ENCODE measurements around the gene TPRN. TPM values are rescaled to one million over a fixed set of nuclear protein-coding genes. Genes with fewer than 3 reads are reported as not detected.

TPRN gene
- total RNA-seq, 1 experiment from 2014 or later: 24.9 TPM

- intact Hi-C loops (cut with micrococcal nuclease): no loop called here
- no peak for ATAC-seq
- BruUV-seq (replicated peaks): no TSS peak
Observed at GRCh38 chr9:137173796-137174664, 26.5 kb downstream of the TPRN start.

DNA sequence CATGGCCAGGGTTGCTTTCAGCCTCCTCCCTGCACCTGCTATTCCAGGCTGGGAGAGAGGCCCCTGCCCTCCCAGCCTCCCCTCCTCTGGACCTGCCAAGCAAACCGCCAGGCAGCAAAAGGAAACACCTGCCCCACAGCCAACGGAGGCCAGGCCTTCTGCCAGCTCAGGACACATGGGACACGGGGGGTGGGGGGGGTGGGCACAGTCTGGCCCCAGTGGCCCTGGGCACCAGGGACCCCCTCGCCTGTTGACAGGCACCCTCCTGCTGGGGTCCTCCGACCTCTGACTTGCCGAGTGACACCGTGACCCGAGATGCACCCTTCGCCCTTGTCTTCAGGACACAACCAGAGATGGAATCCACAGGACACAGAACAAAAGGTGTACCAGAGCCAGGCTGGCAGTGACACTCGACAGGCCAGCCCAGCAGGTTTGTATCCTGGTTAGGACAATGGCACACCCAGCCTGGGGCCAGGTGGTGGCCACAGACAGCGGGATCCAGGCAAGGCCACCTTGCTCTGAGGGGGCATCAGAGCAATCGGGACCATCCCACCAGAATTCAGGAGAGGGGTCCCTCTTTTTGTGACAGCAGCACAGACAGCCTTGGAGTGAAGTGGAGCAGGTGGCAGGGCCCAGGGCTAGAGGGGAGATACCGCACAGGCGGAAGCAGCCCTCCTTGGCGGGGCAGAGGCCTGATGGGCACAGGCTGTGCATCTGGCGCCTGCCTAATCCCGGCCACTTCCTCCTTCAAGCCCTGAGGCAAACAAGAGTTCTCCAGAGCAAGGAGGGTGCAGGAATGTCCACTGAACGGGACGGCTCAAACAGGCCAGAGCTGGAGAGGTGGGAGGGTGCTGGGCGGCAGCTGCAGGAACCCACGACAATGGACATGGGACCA lies 27.4 kb downstream of the TPRN start:
- no peak overlapping the region for H3K4me2 ChIP-seq (ENCODE audit: low read length)
- ChIA-PET RAD21 (ENCODE audit: low non-redundant PET in 1 of 2, low total read pairs in 2 of 2, uncharacterized antibody in 2 of 2, unreplicated experiment in 2 of 2) (no interaction called here), POLR2A (no interaction called here)
- TF ChIP-seq EGR1 (IDR thresholded peaks at IDR 0.05; ENCODE audit: low read depth) (no peak), SIN3A (IDR thresholded peaks at IDR 0.05; ENCODE audit: low read depth) (no peak), SRF (IDR thresholded peaks at IDR 0.05; ENCODE audit: low read depth) (no peak), CTCF (IDR thresholded peaks at IDR 0.05 in 2 of 3, conservative IDR thresholded peaks at IDR 0.05 in 1 of 3; ENCODE audit: borderline replicate concordance in 1 of 3, insufficient read depth in 1 of 3, low read depth in 2 of 3, low read length in 2 of 3) (no peak), ELF1 (IDR thresholded peaks at IDR 0.05; ENCODE audit: borderline replicate concordance, low read depth) (no peak), CBX3 (IDR thresholded peaks at IDR 0.05; ENCODE audit: low read depth) (no peak), YY1 (IDR thresholded peaks at IDR 0.05; ENCODE audit: extremely low read depth, insufficient replicate concordance, low read depth, low read length) (no peak), POLR2A (IDR thresholded peaks at IDR 0.05; ENCODE audit: borderline replicate concordance, extremely low read depth, insufficient read depth, insufficient read length) (no peak), REST (IDR thresholded peaks at IDR 0.05; ENCODE audit: low read depth) (no peak)

More at GRCh38 chr9:137173796-137174664, 26.5 kb downstream of the TPRN start:
- ChIA-PET CTCF (interaction anchor here (0.5 kb wide), 1 partner anchor 23 kb away, joined by 5 read pairs; no protein-coding TSS in a partner anchor), POLR2A (interaction anchor here (1.6 kb wide), 1 partner anchor 11 kb away, joined by 5 read pairs; no protein-coding TSS in a partner anchor), RAD21 (ENCODE audit: low non-redundant PET in 1 of 2, low total read pairs in 2 of 2, uncharacterized antibody in 2 of 2, unreplicated experiment in 2 of 2) (no interaction called here)
- H3K9me3 ChIP-seq (ENCODE audit: control insufficient read depth in 1 of 2, insufficient read depth in 1 of 2, low read depth in 1 of 2, low read length in 2 of 2): no peaks in the 10 kb centered on the region
- H3K9me2 ChIP-seq (ENCODE audit: insufficient read depth): no peaks in the 10 kb centered on the region
- DNase-seq (ENCODE audit: low read depth, low spot score): no peak
- no peaks in the 10 kb centered on the region; a peak in 1 of 4 replicates for H3K36me3 ChIP-seq (ENCODE audit: control insufficient read depth in 1 of 2, insufficient read depth in 2 of 2, low read length in 2 of 2)
- no peak overlapping the region for H3K4me3 ChIP-seq (replicated peaks in 1 of 2; ENCODE audit: low read depth in 1 of 2, low read length in 2 of 2)
- no peak overlapping the region for H3K4me2 ChIP-seq (ENCODE audit: low read length)
- no peak overlapping the region for H3K9ac ChIP-seq (ENCODE audit: low read length)
- no peak overlapping the region for H2AFZ ChIP-seq (ENCODE audit: low read depth, low read length, poor library complexity, severe bottlenecking)
- H3K27me3 ChIP-seq (ENCODE audit: insufficient read depth, low read length): no peaks in the 10 kb centered on the region
- peaks cover 7 to 27% of the 10 kb centered on the region in 2 experiments for H3K4me1 ChIP-seq (ENCODE audit: control insufficient read depth in 1 of 2, insufficient read depth in 2 of 2, low read length in 2 of 2)
- TF ChIP-seq EZH2 (IDR thresholded peaks at IDR 0.05): no peak
- TF ChIP-seq ZNF274 (IDR thresholded peaks at IDR 0.05; ENCODE audit: low read depth, low read length): no peak
- TF ChIP-seq, protein P1, sequence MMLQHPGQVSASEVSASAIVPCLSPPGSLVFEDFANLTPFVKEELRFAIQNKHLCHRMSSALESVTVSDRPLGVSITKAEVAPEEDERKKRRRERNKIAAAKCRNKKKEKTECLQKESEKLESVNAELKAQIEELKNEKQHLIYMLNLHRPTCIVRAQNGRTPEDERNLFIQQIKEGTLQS (IDR thresholded peaks at IDR 0.05): no peak
- no peak for TF ChIP-seq EZH2phosphoT487 (IDR thresholded peaks at IDR 0.05; ENCODE audit: borderline replicate concordance)
- no peaks in the 10 kb centered on the region for H4K20me1 ChIP-seq (ENCODE audit: insufficient read depth)
- no peak overlapping the region for H3K27ac ChIP-seq (ENCODE audit: low read depth, low read length)
- no peaks in the 10 kb centered on the region for H3K79me2 ChIP-seq (ENCODE audit: insufficient read depth, low read length)

More for the DNA sequence above, 27.4 kb downstream of the TPRN start:
- no peak overlapping the region for H3K4me3 ChIP-seq (replicated peaks in 1 of 2; ENCODE audit: low read depth in 1 of 2, low read length in 2 of 2)
- no peak overlapping the region for H3K27ac ChIP-seq (ENCODE audit: low read depth, low read length)
- H3K79me2 ChIP-seq (ENCODE audit: insufficient read depth, low read length): no peaks in the 10 kb centered on the region
- H3K9me3 ChIP-seq (ENCODE audit: control insufficient read depth in 1 of 2, insufficient read depth in 1 of 2, low read depth in 1 of 2, low read length in 2 of 2): no peaks in the 10 kb centered on the region
- BruUV-seq (replicated peaks): no TSS peak
- H2AFZ ChIP-seq (ENCODE audit: low read depth, low read length, poor library complexity, severe bottlenecking): no peak overlapping the region
- H4K20me1 ChIP-seq (ENCODE audit: insufficient read depth): no peaks in the 10 kb centered on the region
- DNase-seq (ENCODE audit: low read depth, low spot score): no peak
- H3K27me3 ChIP-seq (ENCODE audit: insufficient read depth, low read length): no peaks in the 10 kb centered on the region
- peaks cover 7 to 26% of the 10 kb centered on the region in 2 experiments for H3K4me1 ChIP-seq (ENCODE audit: control insufficient read depth in 1 of 2, insufficient read depth in 2 of 2, low read length in 2 of 2)
- H3K36me3 ChIP-seq (ENCODE audit: control insufficient read depth in 1 of 2, insufficient read depth in 2 of 2, low read length in 2 of 2): no peaks in the 10 kb centered on the region
- no peak for ATAC-seq
- no peak overlapping the region for H3K9ac ChIP-seq (ENCODE audit: low read length)
- CTCF ChIA-PET: no interaction called here
- intact Hi-C loops (cut with micrococcal nuclease): no loop called here
- H3K9me2 ChIP-seq (ENCODE audit: insufficient read depth): no peaks in the 10 kb centered on the region
